ENCODE data around the gene ACTN4. TPM values are rescaled to one million over a fixed set of nuclear protein-coding genes. Genes with fewer than 3 reads are reported as not detected.
"Not testable (repeated sequence)": the region's sequence is repeated elsewhere in the genome, so short reads cannot be mapped to it uniquely, and the experiment has no call there.

The ACTN4 gene
- total and polyA plus RNA-seq, 9 donors: 139 to 458 (median 299) TPM

GRCh38 chr19:38759590-38760003 is 112.1 kb downstream of the ACTN4 start:
- H3K27ac ChIP-seq: no peak overlapping the region
- H3K36me3 ChIP-seq: no peaks in the 10 kb centered on the region
- intact Hi-C loops (cut with DNase I): no loop called here
- no peaks in the 10 kb centered on the region for H3K4me1 ChIP-seq (ENCODE audit: insufficient read depth)
- no peak for DNase-seq
- TF ChIP-seq EP300 (IDR thresholded peaks at IDR 0.05): no peak
- no peak for TF ChIP-seq POLR2A (IDR thresholded peaks at IDR 0.05)
- TF ChIP-seq CTCF (IDR thresholded peaks at IDR 0.05): no peak
- H3K4me3 ChIP-seq: no peak overlapping the region
- H3K27me3 ChIP-seq: no peaks in the 10 kb centered on the region
- no peaks in the 10 kb centered on the region for H3K9me3 ChIP-seq
- WGBS, 3 donors: 49 to 63% (median 57%) methylated on average over 10 of the region's 10 CpGs

- H3K9me3 ChIP-seq; intact Hi-C loops (cut with DNase I); H3K27me3 ChIP-seq; H3K4me3 ChIP-seq; H3K27ac ChIP-seq; DNase-seq; H3K4me1 ChIP-seq (ENCODE audit: insufficient read depth); H3K36me3 ChIP-seq: not testable (repeated sequence)
- 65 to 81% (median 76%) methylated on average over 6 of the region's 6 CpGs for WGBS, 3 donors
Measured at GRCh38 chr19:38760805-38761517, 113.5 kb downstream of the ACTN4 start.

- H3K27me3 ChIP-seq; intact Hi-C loops (cut with DNase I); H3K36me3 ChIP-seq; H3K4me3 ChIP-seq; H3K9me3 ChIP-seq; H3K4me1 ChIP-seq (ENCODE audit: insufficient read depth); H3K27ac ChIP-seq; DNase-seq: not testable (repeated sequence)
- WGBS, 3 donors: 95 to 97% (median 95%) methylated on average over 9 of the region's 9 CpGs
Measured at GRCh38 chr19:38761884-38762389, 114.5 kb downstream of the ACTN4 start.

GRCh38 chr19:38763795-38764220 is 116.4 kb downstream of the ACTN4 start:
- intact Hi-C loops (cut with DNase I): no loop called here

GRCh38 chr19:38765214-38765613 is 117.8 kb downstream of the ACTN4 start:
- Histone ChIP-seq H3K36me3 (no peaks in the 10 kb centered on the region), H3K27me3 (no peaks in the 10 kb centered on the region), H3K4me1 (ENCODE audit: insufficient read depth) (peaks cover 5% of the 10 kb centered on the region), H3K4me3 (no peak overlapping the region), H3K9me3 (no peaks in the 10 kb centered on the region), H3K27ac (no peak overlapping the region)
- TF ChIP-seq POLR2A (IDR thresholded peaks at IDR 0.05) (no peak), CTCF (IDR thresholded peaks at IDR 0.05) (no peak), EP300 (IDR thresholded peaks at IDR 0.05) (no peak)
- intact Hi-C loops (cut with DNase I): no loop called here
- DNase-seq: no peak
- WGBS, 3 donors: 90 to 96% (median 93%) methylated on average over 2 of the region's 2 CpGs

More at GRCh38 chr19:38763795-38764220, 116.4 kb downstream of the ACTN4 start:
- H3K9me3 ChIP-seq: no peaks in the 10 kb centered on the region
- no peaks in the 10 kb centered on the region for H3K36me3 ChIP-seq
- H3K27me3 ChIP-seq: no peaks in the 10 kb centered on the region
- no peak overlapping the region for H3K27ac ChIP-seq
- H3K4me1 ChIP-seq (ENCODE audit: insufficient read depth): no peaks in the 10 kb centered on the region
- WGBS, 3 donors: 93 to 94% (median 93%) methylated on average over 3 of the region's 3 CpGs
- DNase-seq: no peak
- no peak overlapping the region for H3K4me3 ChIP-seq
- TF ChIP-seq CTCF (IDR thresholded peaks at IDR 0.05): no peak
- no peak for TF ChIP-seq POLR2A (IDR thresholded peaks at IDR 0.05)
- TF ChIP-seq EP300 (IDR thresholded peaks at IDR 0.05): no peak

Data from ovary (tissue), 9 donors.